Umbilical cord (tissue), 2 donors: Measurements from ENCODE around the gene ANAPC13. TPM values are rescaled to one million over a fixed set of nuclear protein-coding genes. Genes with fewer than 3 reads are reported as not detected.

Experiments
- DNase-seq: peaks from one replicate; pipeline ENCODE4 v3.0.0-alpha.2; 2015; ENCODE audit warnings: low spot score
- total RNA-seq: library from RNA; depleted of rRNA; stranded (reverse); fragments of >200 nt; gene quantifications from one replicate; pipeline ENCODE4 v1.2.3, GENCODE V29; 2014; ENCODE audit warnings: low replicate concordance; ENCODE audit not compliant: insufficient read depth

The ANAPC13 gene
- total RNA-seq = 79.7 TPM

DNA sequence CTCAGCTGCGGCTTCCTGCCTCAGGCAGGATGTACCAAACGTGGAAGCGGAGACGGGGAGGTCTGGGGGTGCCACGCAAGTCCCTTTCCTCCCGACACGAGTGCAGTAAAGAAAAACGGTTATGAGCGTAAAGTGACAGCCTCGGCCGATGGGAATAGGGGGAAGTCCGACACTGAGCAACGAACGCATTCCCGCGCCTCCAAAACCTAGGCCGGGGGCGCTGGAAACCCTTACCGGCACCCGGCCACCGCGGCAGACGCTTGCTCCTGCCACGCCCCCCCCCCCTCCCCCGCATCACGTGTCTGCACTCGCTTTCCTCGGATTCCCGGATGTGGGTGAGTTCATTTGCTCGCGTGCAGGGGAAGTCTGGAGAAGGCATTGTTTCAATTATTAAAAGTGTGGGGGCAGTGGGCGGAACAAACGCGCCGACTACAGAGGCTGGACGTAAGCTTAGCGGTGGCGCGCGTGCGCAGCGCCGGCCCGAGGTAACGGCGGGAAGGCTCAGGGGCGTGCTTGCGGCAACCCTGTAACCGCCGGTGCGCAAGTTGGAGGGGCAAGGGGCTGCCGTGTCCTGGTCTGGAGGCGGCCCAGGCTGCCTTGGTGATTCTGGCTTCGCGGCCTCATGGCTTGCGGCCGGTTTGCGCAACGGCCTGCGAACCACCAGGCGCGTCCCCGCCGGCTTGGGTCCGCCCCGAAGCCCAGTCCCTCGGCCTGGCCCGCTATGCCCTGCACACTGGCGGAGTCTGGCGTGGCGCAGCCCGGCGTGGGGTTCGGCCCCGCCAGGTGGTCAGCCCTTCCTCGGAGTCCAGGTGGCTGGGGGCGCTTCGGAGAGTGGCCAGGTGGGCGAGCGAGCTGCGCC is at the start of gene ANAPC13, which contains the start of gene CEP63:
TSS of gene ANAPC13 (minus strand) at position 268 of the 859 bp plus-strand sequence. CDS start 3,081 bp downstream, outside the sequence.
TSS of gene CEP63 (plus strand) at position 340 of the 859 bp plus-strand sequence. CDS start 9,264 bp downstream, outside the sequence.
- peak; percentile 99 for DNase-seq

- DNase-seq = no peak
Observed at GRCh38 chr3:134535186-134535970, 49.6 kb upstream of the ANAPC13 start.

- no peak for DNase-seq
Observed at GRCh38 chr3:134533493-134533892, 47.7 kb upstream of the ANAPC13 start.

GRCh38 chr3:134527538-134528186 is 41.9 kb upstream of the ANAPC13 start:
- no peak for DNase-seq

DNA sequence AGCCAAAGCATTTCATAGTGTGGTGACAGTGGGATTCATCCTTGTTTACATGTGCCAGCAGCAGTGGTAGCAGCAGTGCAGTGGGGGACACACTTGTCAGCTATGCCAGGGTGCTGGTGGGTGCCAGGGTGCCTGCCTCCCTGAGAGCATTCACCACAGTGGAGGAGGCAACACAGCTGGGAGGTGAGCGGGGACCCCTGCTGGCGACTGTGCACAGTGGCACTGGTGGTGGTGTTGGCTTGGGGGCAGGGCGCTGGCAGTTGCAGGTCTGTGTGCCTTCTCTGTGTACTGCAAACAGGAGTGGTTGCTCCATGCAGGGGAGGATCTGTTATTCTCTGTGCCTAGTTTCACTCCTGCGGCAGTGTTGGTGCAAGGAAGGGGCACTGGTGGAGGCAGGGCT is 41.3 kb upstream of the ANAPC13 start:
- no peak for DNase-seq

- no peak for DNase-seq
Observed at GRCh38 chr3:134526319-134526718, 40.5 kb upstream of the ANAPC13 start.

DNA sequence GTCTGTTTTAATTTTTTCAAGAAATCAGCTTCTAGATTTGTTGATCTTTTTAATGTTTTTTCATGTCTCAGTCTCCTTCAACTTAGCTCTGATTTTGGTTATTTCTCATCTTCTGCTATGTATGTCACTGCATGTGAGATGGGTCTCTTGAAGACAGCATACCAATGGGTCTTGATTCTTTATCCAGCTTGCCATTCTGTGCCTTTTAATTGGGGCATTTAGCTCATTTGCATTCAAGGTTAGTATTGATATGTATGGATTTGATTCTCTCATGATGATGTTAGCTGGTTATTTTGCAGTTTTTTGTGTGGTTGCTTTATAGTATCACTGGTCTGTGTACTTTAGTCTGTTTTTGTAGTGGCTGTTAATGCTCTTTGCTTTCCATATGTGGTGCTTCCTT is 39.5 kb upstream of the ANAPC13 start:
- no peak for DNase-seq

DNA sequence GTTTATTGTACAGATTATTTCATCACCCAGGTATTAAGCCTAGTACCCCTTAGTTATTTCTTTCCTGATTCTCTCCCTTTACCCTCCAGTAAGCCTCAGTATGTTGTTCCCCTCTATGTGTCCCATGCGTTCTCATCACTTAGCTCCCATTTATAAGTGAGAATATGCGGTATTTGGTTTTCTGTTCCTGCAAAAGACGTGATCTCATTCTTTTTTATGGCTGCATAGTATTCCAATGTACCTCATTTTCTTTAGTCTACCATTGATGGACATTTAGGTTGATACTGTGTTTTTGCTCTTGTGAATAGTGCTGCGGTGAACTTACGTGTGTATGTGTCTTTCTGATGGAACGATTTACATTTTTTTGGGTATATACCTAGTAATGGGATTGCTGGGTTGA is 36.8 kb upstream of the ANAPC13 start:
- DNase-seq = no peak

DNA sequence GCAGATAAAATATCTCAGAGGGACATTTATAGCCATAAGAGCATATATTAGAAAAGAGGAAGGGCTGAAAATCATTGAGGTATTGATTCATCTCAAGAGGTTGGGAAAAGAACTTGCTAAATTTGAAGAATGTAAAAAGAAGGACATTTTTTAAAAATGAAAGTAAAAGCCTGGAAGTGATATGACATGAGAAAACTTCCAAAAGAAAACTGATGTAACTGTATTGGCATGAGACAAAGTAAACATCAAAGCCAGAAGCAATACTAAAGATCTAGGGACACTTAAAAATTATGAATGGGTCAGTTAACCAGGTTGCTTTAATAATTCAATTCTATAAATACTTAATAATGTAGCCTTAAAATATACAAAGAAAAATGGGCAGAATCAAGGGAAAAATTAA is 32.0 kb upstream of the ANAPC13 start:
- no peak for DNase-seq

DNA sequence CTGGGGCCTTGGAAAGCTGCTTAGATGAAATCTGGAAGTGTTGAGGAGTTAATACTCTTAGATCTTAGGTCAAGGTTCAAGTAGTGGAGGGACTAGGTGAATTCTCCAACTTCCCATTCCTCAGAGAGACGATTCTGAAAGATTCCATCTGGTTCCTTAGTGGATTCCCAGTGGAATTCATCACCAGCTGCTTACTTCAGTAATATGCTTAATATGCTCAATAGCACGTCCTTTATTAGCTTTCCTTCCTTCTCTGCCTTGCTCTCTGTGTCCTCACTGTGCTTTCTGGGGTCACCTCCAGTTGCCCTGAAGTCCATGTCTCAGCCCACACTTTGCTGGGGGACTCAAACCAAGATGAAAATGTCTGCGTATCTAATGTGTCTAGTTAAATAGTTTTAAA is 31.1 kb upstream of the ANAPC13 start:
- no peak for DNase-seq

- DNase-seq = no peak
Observed at GRCh38 chr3:134511500-134511899, 25.7 kb upstream of the ANAPC13 start.

GRCh38 chr3:134505485-134505884 is 19.7 kb upstream of the ANAPC13 start:
- no peak for DNase-seq

DNA sequence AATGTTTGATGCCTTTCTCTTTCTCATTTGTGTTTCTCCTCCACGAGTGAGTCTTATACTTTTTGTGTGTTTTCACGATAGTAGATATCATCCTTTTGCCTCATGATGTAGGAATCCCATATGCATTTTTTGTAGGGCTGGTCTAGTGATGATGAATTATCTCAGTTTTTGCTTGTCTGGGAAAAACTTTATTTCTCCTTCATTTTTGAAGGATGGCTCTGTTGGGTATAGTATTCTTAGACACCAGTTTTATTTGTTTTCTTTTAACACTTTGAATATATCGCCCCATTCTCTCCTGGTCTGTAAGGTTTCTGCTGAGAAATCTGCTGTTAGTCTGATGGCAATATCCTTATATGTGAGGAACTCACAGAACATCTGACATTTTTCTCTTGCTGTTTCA is 18.3 kb upstream of the ANAPC13 start:
- DNase-seq = no peak

- no peak for DNase-seq
Observed at GRCh38 chr3:134503266-134503665, 17.5 kb upstream of the ANAPC13 start.

- no peak for DNase-seq
Observed at GRCh38 chr3:134496471-134497071, 10.8 kb upstream of the ANAPC13 start.

DNA sequence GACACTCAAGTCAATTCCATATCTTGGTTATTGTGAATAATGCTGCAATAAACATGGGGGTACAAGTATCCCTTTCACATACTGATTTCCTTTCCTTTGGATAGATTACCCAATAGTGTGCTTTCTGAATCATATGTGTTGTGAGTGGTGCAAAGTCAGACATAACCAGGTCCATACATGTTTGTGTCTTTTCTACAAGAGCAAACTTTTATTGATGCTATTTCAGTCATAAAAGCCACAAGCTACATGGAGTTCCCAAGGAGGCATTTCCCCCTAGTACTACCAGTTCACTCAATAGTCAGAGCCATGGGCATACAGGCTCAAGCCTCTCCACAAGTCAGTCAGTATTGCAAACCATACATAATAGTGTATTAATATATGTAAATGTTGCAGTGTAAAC is 10.2 kb upstream of the ANAPC13 start:
- no peak for DNase-seq

- no peak for DNase-seq
Observed at GRCh38 chr3:134494495-134494894, 8.7 kb upstream of the ANAPC13 start.

- peak; percentile 32 for DNase-seq
Observed at GRCh38 chr3:134487406-134487805, 1.6 kb upstream of the ANAPC13 start.

- no peak for DNase-seq
Observed at GRCh38 chr3:134486577-134487041, 824 bp upstream of the ANAPC13 start.

DNA sequence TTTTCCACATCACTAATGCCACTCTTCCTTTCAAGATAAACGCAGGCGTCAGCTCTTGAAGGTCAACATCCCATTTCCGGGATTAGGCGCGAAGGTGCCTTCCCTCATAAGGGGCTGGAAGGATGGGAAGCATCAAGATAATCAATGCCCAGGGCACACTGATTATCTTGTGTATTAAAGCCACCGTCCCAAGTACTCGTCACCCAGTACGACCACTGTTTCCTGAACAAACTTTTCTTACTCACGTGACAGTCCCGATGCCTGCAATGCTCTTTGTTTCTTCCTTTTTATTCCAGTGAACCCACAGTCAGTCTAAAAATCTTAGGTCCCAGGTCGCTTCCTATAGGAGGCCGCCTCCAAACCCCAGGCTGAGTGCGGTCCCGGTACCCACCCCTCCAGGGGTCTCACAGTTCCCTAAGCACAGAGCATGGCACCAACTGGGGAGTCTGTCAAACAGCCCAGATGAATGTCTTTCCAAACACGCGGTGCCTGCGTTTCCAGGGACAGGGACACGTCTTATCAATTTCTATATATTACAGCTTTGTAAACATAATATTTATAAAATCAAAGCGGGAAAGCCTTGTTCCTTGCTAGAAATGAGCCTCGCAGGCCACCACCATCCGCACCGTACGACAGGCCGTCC is 589 bp downstream of the ANAPC13 start:
- no peak for DNase-seq
